GM23338 (cell line): ENCODE measurements around the gene OTOG. TPM values are rescaled to one million over a fixed set of nuclear protein-coding genes. Genes with fewer than 3 reads are reported as not detected.

ENCODE experiments used
- ATAC-seq: fragments of 200-7000 bp; cut with Tn5 transposase; 3 replicates; pipeline ENCODE4 v1.9.1; 2020
- DNase-seq: peaks from one replicate; pipeline ENCODE4 v3.0.0-alpha.2; 2015; ENCODE audit warnings: low spot score
- H2AFZ ChIP-seq: fragments of 200-600 bp; sonication (generic); 2 replicates; pipeline ENCODE4 v1.8.0; 2016; ENCODE audit warnings: antibody characterized with exemption, mild to moderate bottlenecking, moderate library complexity
- H3F3A ChIP-seq: fragments of 200-600 bp; sonication (generic); replicated peaks from 2 replicates; pipeline ENCODE4 v1.8.0; 2017; ENCODE audit warnings: antibody characterized with exemption, mixed run types, low read depth
- H3K27ac ChIP-seq: fragments of 200-600 bp; sonication (generic); 2 replicates; pipeline ENCODE4 v1.6.1; 2016; ENCODE audit warnings: low read depth
- H3K27me3 ChIP-seq: fragments of 200-600 bp; sonication (generic); 2 replicates; pipeline ENCODE4 v1.8.0; 2016; ENCODE audit warnings: mild to moderate bottlenecking, mixed run types, moderate library complexity; ENCODE audit not compliant: insufficient read depth
- H3K36me3 ChIP-seq: fragments of 200-600 bp; sonication (generic); 2 replicates; pipeline ENCODE4 v1.8.0; 2016; ENCODE audit warnings: mild to moderate bottlenecking; ENCODE audit not compliant: insufficient read depth
- H3K4me1 ChIP-seq: fragments of 200-600 bp; sonication (generic); 2 replicates; pipeline ENCODE4 v1.8.0; 2016; ENCODE audit warnings: mild to moderate bottlenecking, moderate library complexity; ENCODE audit not compliant: insufficient read depth
- H3K4me2 ChIP-seq: fragments of 200-600 bp; sonication (generic); 2 replicates; pipeline ENCODE4 v1.7.1; 2017; ENCODE audit warnings: mixed run types
- H3K4me3 ChIP-seq: fragments of 200-600 bp; sonication (generic); 2 replicates; pipeline ENCODE4 v1.6.1; 2016; ENCODE audit warnings: mixed run types
- H3K79me2 ChIP-seq: fragments of 200-600 bp; sonication (generic); replicated peaks from 2 replicates; pipeline ENCODE4 v1.8.0; 2017; ENCODE audit warnings: mild to moderate bottlenecking; ENCODE audit not compliant: insufficient read depth
- H3K9me2 ChIP-seq: fragments of 200-600 bp; sonication (generic); 2 replicates; pipeline ENCODE4 v1.8.0; 2017; ENCODE audit not compliant: insufficient read depth
- H4K20me1 ChIP-seq: fragments of 200-600 bp; sonication (generic); replicated peaks from 2 replicates; pipeline ENCODE4 v1.8.0; 2017; ENCODE audit warnings: mild to moderate bottlenecking; ENCODE audit not compliant: insufficient read depth
- H3K27ac Mint-ChIP-seq: 2 replicates; pipeline ENCODE4 v1.8.0; 2020; ENCODE audit warnings: inconsistent platforms, mild to moderate bottlenecking, moderate library complexity, mixed read lengths
- H3K27me3 Mint-ChIP-seq: 3 replicates; pipeline ENCODE4 v1.8.0; 2022; ENCODE audit warnings: low read depth, mild to moderate bottlenecking, moderate library complexity, mixed read lengths, inconsistent platforms; ENCODE audit not compliant: insufficient read depth, poor library complexity
- H3K36me3 Mint-ChIP-seq: 3 replicates; pipeline ENCODE4 v1.8.0; 2021; ENCODE audit warnings: low read depth, mild to moderate bottlenecking, inconsistent platforms, moderate library complexity, mixed read lengths
- H3K4me1 Mint-ChIP-seq: 3 replicates; pipeline ENCODE4 v1.8.0; 2020; ENCODE audit warnings: mild to moderate bottlenecking, inconsistent platforms, mixed read lengths
- H3K4me3 Mint-ChIP-seq: 3 replicates; pipeline ENCODE4 v1.8.0; 2021; ENCODE audit warnings: moderate library complexity, mild to moderate bottlenecking, inconsistent platforms, mixed read lengths
- H3K9me3 Mint-ChIP-seq: 3 replicates; pipeline ENCODE4 v1.8.0; 2020; ENCODE audit warnings: moderate library complexity, mild to moderate bottlenecking, inconsistent platforms, mixed read lengths
- CREB1 ChIP-seq: fragments of 250-450 bp; sonication (Bioruptor Pico); IDR thresholded peaks from 2 replicates; pipeline ENCODE4 v1.5.0; 2020; ENCODE audit warnings: low read depth, mild to moderate bottlenecking, moderate library complexity
- JUNB ChIP-seq: IDR thresholded peaks from one replicate; pipeline ENCODE4 v1.6.1; 2016; ENCODE audit warnings: antibody characterized with exemption; ENCODE audit not compliant: unreplicated experiment
- POLR2AphosphoS5 ChIP-seq: IDR thresholded peaks from 2 replicates; pipeline ENCODE4 v1.6.1; 2016; ENCODE audit warnings: antibody characterized with exemption, low read depth
- STAT1 ChIP-seq: IDR thresholded peaks from one replicate; pipeline ENCODE4 v1.6.1; 2016; ENCODE audit warnings: antibody characterized with exemption; ENCODE audit not compliant: unreplicated experiment
- ZNF114 ChIP-seq: fragments of 250-450 bp; sonication (Bioruptor Pico); IDR thresholded peaks from 2 replicates; pipeline ENCODE4 v1.5.0; 2020; ENCODE audit warnings: mild to moderate bottlenecking, moderate library complexity
- polyA plus RNA-seq: library from polyadenylated mRNA; unstranded; fragments of >200 nt; fragmentation: Nextera tagmentation; extraction: Ambion mirVana; gene quantifications from 2 replicates; pipeline ENCODE4 v1.2.1, GENCODE V29; 2016
- total RNA-seq: library from RNA; depleted of rRNA; stranded (reverse); fragments of >200 nt; shearing (Covaris generic); gene quantifications from 2 replicates; pipeline ENCODE4 v1.2.3, GENCODE V29; 2014
- TF ChIP-seq, protein P1 (sequence below): IDR thresholded peaks from one replicate; pipeline ENCODE4 v1.6.1; 2018; ENCODE audit warnings: antibody characterized with exemption; ENCODE audit not compliant: unreplicated experiment
- TF ChIP-seq, protein P2 (sequence below): fragments of 250-450 bp; sonication (Bioruptor Pico); IDR thresholded peaks from 2 replicates; pipeline ENCODE4 v1.5.0; 2020; ENCODE audit warnings: mild to moderate bottlenecking, moderate library complexity

Gene OTOG
- total and polyA plus RNA-seq, 2 experiments from 2014 or later = 0.40 to 0.52 TPM

DNA sequence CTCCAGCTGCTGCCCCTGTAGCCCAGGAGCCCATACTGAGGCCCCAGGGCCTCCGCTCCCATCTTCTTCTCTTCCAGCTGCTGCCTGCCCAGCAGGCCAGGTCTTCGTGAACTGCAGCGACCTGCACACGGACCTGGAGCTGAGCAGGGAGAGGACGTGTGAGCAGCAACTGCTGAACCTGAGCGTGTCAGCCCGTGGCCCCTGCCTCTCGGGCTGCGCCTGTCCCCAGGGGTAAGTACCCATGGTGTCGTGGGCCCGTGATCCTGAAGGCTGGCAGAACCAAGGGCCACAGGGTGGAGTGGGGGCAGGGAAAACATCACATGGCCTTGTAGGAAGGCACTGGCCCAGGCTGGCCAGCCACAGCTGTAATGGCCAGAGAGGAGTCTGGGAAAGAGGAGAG is 31.2 kb downstream of the OTOG start (continued):
- no peak for TF ChIP-seq STAT1

DNA sequence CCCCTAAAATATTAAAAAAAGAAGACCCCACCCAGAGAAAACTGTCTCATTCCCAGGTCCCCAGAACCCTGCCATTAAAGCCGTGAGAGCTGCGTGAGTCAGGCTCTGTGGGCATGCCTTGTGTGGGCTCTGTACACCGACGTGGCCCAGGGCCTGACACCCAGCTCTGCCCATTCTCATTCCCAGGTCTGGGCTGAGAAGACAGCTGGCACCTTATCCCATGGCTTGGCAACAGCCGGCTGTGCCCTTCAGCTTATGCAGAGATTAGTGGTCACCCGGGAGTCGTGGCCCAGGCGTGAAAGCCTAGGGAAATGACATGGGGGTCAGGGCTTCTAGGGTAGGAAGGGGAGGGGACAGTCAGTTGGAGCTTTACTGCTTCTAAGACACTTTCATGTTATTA is 31.9 kb downstream of the OTOG start:
- Histone ChIP-seq H4K20me1 (no peaks in the 10 kb centered on the region), H3K27me3 (no peaks in the 10 kb centered on the region), H2AFZ (no peak overlapping the region), H3K79me2 (no peaks in the 10 kb centered on the region), H3K27ac (no peak overlapping the region), H3F3A (no peaks in the 10 kb centered on the region), H3K4me1 (no peaks in the 10 kb centered on the region), H3K9me2 (no peaks in the 10 kb centered on the region), H3K4me2 (no peak overlapping the region), H3K4me3 (no peak overlapping the region), H3K36me3 (no peaks in the 10 kb centered on the region)
- no peaks in the 10 kb centered on the region for H3K36me3 Mint-ChIP-seq
- DNase-seq (no peak), ATAC-seq (no peak)
- H3K27me3 Mint-ChIP-seq = peaks cover 3% of the 10 kb centered on the region
- no peak overlapping the region for H3K4me3 Mint-ChIP-seq
- H3K9me3 Mint-ChIP-seq = no peaks in the 10 kb centered on the region
- TF ChIP-seq, protein P1, sequence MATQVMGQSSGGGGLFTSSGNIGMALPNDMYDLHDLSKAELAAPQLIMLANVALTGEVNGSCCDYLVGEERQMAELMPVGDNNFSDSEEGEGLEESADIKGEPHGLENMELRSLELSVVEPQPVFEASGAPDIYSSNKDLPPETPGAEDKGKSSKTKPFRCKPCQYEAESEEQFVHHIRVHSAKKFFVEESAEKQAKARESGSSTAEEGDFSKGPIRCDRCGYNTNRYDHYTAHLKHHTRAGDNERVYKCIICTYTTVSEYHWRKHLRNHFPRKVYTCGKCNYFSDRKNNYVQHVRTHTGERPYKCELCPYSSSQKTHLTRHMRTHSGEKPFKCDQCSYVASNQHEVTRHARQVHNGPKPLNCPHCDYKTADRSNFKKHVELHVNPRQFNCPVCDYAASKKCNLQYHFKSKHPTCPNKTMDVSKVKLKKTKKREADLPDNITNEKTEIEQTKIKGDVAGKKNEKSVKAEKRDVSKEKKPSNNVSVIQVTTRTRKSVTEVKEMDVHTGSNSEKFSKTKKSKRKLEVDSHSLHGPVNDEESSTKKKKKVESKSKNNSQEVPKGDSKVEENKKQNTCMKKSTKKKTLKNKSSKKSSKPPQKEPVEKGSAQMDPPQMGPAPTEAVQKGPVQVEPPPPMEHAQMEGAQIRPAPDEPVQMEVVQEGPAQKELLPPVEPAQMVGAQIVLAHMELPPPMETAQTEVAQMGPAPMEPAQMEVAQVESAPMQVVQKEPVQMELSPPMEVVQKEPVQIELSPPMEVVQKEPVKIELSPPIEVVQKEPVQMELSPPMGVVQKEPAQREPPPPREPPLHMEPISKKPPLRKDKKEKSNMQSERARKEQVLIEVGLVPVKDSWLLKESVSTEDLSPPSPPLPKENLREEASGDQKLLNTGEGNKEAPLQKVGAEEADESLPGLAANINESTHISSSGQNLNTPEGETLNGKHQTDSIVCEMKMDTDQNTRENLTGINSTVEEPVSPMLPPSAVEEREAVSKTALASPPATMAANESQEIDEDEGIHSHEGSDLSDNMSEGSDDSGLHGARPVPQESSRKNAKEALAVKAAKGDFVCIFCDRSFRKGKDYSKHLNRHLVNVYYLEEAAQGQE = no peak
- TF ChIP-seq JUNB = no peak
- no peak overlapping the region for H3K27ac Mint-ChIP-seq
- H3K4me1 Mint-ChIP-seq = peaks cover 20% of the 10 kb centered on the region

- Histone ChIP-seq H3K9me2 (no peaks in the 10 kb centered on the region), H3K4me1 (no peaks in the 10 kb centered on the region), H3F3A (no peaks in the 10 kb centered on the region), H3K4me2 (no peak overlapping the region), H3K27ac (no peak overlapping the region), H4K20me1 (no peaks in the 10 kb centered on the region), H3K36me3 (no peaks in the 10 kb centered on the region), H3K79me2 (no peaks in the 10 kb centered on the region), H3K4me3 (no peak overlapping the region), H3K27me3 (no peaks in the 10 kb centered on the region), H2AFZ (no peak overlapping the region)
- H3K4me3 Mint-ChIP-seq = no peak overlapping the region
- no peak for DNase-seq
- no peak for TF ChIP-seq CREB1
- TF ChIP-seq ZNF114 (CRISPR knock-in tag) = no peak
- no peak for TF ChIP-seq POLR2AphosphoS5
- no peaks in the 10 kb centered on the region for H3K36me3 Mint-ChIP-seq
- H3K4me1 Mint-ChIP-seq = peaks cover 20% of the 10 kb centered on the region
- no peak overlapping the region for H3K27ac Mint-ChIP-seq
- peaks cover 3% of the 10 kb centered on the region for H3K27me3 Mint-ChIP-seq
- no peak for ATAC-seq
- H3K9me3 Mint-ChIP-seq = no peaks in the 10 kb centered on the region
These were observed 32.4 kb downstream of the OTOG start for GRCh38 chr11:17579451-17579850.

DNA sequence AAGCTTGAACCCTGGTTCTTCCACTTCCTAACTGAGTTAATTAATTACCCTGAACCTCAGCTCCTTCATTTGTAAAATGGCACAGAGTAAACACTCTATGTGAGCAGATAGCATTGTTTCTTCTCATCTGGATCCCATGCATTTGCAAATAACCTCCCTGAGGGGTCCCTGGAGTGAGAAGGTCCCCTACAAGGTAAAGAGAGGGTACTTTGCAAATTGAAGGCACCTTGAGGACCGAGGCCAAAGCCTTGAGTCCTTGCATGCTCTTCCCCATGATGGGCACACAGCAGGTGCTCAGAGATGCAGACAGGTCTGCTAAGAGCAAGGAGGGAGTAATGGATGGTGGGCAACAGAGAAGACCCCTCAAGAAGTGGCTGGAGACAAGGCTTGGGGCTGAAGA is 33.2 kb downstream of the OTOG start:
- Histone ChIP-seq H3F3A (no peaks in the 10 kb centered on the region), H3K36me3 (no peaks in the 10 kb centered on the region), H3K4me3 (no peak overlapping the region), H3K79me2 (no peaks in the 10 kb centered on the region), H2AFZ (no peak overlapping the region), H3K27ac (no peak overlapping the region), H3K9me2 (no peaks in the 10 kb centered on the region), H4K20me1 (no peaks in the 10 kb centered on the region), H3K4me2 (no peak overlapping the region), H3K4me1 (no peaks in the 10 kb centered on the region), H3K27me3 (no peaks in the 10 kb centered on the region)
- H3K27ac Mint-ChIP-seq = no peak overlapping the region
- H3K4me1 Mint-ChIP-seq = peaks cover 17% of the 10 kb centered on the region
- no peak; the same call in 2 of the 3 replicates for ATAC-seq
- DNase-seq = no peak
- H3K27me3 Mint-ChIP-seq = peaks cover under 1% of the 10 kb centered on the region
- TF ChIP-seq, protein P2, sequence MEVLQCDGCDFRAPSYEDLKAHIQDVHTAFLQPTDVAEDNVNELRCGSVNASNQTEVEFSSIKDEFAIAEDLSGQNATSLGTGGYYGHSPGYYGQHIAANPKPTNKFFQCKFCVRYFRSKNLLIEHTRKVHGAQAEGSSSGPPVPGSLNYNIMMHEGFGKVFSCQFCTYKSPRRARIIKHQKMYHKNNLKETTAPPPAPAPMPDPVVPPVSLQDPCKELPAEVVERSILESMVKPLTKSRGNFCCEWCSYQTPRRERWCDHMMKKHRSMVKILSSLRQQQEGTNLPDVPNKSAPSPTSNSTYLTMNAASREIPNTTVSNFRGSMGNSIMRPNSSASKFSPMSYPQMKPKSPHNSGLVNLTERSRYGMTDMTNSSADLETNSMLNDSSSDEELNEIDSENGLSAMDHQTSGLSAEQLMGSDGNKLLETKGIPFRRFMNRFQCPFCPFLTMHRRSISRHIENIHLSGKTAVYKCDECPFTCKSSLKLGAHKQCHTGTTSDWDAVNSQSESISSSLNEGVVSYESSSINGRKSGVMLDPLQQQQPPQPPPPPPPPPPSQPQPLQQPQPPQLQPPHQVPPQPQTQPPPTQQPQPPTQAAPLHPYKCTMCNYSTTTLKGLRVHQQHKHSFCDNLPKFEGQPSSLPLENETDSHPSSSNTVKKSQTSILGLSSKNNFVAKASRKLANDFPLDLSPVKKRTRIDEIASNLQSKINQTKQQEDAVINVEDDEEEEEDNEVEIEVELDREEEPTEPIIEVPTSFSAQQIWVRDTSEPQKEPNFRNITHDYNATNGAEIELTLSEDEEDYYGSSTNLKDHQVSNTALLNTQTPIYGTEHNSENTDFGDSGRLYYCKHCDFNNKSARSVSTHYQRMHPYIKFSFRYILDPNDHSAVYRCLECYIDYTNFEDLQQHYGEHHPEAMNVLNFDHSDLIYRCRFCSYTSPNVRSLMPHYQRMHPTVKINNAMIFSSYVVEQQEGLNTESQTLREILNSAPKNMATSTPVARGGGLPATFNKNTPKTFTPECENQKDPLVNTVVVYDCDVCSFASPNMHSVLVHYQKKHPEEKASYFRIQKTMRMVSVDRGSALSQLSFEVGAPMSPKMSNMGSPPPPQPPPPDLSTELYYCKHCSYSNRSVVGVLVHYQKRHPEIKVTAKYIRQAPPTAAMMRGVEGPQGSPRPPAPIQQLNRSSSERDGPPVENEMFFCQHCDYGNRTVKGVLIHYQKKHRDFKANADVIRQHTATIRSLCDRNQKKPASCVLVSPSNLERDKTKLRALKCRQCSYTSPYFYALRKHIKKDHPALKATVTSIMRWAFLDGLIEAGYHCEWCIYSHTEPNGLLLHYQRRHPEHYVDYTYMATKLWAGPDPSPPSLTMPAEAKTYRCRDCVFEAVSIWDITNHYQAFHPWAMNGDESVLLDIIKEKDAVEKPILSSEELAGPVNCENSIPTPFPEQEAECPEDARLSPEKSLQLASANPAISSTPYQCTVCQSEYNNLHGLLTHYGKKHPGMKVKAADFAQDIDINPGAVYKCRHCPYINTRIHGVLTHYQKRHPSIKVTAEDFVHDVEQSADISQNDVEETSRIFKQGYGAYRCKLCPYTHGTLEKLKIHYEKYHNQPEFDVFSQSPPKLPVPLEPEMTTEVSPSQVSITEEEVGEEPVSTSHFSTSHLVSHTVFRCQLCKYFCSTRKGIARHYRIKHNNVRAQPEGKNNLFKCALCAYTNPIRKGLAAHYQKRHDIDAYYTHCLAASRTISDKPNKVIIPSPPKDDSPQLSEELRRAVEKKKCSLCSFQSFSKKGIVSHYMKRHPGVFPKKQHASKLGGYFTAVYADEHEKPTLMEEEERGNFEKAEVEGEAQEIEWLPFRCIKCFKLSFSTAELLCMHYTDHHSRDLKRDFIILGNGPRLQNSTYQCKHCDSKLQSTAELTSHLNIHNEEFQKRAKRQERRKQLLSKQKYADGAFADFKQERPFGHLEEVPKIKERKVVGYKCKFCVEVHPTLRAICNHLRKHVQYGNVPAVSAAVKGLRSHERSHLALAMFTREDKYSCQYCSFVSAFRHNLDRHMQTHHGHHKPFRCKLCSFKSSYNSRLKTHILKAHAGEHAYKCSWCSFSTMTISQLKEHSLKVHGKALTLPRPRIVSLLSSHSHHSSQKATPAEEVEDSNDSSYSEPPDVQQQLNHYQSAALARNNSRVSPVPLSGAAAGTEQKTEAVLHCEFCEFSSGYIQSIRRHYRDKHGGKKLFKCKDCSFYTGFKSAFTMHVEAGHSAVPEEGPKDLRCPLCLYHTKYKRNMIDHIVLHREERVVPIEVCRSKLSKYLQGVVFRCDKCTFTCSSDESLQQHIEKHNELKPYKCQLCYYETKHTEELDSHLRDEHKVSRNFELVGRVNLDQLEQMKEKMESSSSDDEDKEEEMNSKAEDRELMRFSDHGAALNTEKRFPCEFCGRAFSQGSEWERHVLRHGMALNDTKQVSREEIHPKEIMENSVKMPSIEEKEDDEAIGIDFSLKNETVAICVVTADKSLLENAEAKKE (CRISPR knock-in tag) = no peak
- no peak overlapping the region for H3K4me3 Mint-ChIP-seq
- no peaks in the 10 kb centered on the region for H3K36me3 Mint-ChIP-seq
- H3K9me3 Mint-ChIP-seq = no peaks in the 10 kb centered on the region
